GM19043 (cell line): ENCODE results near the gene INPP4B.
A peak's percentile ranks its signal among the peaks of the same experiment; 100 is the strongest.

Experiments used
- ATAC-seq: cut with Tn5 transposase; IDR thresholded peaks from one replicate; pipeline ENCODE4 v1.9.1; 2021; ENCODE audit warnings: low read depth; ENCODE audit not compliant: unreplicated experiment

The INPP4B gene

DNA sequence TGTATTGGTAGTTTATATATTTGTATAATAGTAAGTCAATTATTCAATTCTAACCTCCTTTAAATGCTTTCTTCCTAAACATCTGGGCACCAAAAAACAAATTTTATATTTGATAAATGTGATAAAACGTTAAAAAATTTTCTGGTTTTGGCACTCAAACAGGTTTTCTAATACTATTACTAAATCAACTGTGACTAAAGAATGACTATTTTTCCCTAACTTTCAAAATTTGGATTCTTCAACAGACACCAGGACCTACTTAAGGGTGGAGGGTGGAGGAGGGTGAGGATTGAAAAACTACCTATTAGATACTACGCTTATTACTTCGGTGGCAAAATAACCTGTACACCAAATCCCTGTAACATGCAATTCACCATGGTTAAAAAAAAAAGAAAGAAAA, 654.2 kb downstream of the INPP4B start:
- no peak for ATAC-seq

DNA sequence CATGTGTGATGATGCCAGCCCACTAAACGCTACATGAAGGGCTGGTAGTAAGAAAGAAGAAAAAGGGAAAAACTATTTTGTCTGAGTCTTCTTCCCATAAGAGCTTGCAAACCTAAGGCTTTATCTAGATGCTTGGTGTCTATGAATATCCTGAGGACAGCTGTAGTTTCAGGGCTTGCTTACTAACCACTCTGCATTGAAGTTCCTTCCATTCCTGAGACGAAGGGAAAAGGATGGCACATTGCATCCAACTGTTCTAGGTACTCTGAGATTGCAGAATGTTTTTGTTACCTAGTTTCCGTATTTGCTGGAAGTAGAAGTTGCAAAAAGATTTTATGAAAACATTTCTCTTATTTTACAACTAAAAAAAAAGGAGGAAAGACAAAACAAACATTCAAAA, 665.1 kb downstream of the INPP4B start:
- ATAC-seq: no peak

DNA sequence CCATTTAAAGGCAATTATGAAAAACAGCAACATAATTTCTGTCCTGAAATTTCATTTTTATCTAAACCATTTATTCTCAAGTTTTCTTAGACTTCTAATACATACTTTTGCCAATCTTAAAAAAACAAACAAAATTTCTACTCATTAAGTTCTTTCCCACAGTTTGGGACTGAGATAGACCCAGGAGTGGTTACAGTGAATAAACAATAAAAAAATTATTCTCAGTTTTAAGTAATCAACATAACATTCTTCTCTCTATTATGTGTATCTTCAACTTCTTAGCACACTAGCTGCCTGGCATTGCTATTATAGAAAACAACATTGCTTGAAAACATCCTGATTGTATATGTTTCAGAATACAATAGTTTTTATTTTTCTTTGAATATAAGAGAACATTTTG, 676.9 kb downstream of the INPP4B start:
- no peak for ATAC-seq

- no peak for ATAC-seq
Observed at GRCh38 chr4:142168181-142168580, 677.9 kb downstream of the INPP4B start.

DNA sequence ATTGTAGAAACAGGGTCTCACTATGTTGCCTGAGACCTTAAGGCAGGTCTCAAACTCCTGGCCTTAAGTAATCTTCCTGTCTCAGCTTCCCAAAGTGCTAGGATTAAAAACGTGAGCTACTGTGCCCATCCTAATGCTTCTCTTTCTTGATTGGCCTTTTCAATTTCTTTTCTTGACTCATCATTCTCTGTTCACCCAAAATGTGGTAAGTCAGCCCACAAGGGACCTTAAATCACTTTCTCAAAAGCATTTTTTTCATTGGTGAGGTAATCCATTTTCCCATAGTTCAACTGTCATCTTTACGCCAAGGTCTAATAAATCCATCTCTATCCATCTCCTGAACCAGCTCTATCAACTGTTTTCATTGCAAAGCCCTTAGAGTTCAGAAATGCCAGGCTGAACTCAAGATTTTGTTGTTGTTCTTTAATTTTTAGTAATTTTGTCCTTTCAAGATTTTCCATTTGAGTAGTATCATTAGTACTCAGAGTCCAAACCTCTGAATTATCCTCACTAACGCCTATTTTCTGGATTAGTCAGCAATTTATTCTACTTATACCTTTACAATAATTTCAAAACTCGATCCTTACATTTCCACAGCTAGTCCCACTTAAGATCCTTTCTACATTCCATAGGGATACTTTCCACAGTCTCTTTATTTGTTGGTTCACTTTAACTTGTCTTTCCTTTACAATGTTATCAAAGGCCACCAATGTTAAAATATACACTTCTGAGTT, 681.2 kb downstream of the INPP4B start:
- ATAC-seq: no peak

GRCh38 chr4:142161086-142161485, 685.0 kb downstream of the INPP4B start:
- no peak for ATAC-seq

DNA sequence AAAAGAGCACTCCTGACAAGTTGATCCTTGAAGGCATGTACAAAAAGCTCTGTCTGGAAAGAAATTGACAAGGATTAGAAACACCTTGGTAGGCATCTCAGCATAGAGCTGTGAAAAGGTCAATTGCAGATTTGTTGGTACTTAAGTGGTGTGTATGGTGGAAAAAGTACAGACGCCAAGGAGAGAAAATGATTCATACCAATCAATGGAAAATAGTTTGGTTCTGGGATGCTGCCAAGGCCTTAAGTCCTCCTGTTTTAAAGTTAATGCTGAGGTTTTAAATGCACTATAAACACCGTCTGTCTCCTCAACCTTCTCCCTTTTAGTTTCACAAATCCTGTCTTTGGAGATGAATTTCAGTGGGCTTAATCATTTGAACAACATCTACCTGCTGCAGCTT, 685.6 kb downstream of the INPP4B start:
- ATAC-seq: no peak

DNA sequence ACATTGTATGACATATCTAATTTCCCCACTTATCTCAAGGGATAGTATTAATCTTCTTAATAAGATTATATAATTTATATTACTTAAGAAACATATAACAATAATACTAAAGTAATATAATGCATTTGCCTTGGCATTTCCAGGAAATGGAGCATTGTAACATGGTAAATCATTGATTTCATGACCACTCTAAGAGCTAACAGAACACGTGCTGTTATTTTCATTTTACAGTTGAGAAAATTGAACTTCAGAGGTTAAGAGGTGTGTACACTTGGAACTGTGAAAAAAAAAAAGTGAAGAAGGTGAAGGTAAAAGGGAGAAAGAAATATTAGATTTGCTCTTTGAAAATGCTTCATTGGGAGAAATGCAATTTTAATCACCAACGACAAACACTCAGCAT, 687.1 kb downstream of the INPP4B start:
- ATAC-seq: no peak

DNA sequence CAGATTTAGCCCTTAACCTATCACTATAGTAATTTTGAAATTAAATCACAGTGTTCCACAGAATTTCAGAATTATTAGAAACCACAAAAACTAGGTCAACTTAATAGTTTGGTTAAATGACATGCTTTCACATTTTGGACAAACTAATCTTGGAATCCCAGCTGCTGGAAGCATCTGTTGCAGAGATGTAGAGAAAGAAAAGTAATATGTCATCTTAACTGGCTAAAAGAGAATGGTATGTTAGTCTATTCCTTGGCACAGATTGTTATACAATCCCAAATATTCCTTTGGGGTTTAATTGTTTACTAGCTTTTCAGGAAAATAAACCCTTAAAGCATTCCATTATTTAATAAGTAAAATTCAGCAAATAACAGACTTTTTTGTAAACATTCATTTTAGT, 689.8 kb downstream of the INPP4B start:
- ATAC-seq: no peak

DNA sequence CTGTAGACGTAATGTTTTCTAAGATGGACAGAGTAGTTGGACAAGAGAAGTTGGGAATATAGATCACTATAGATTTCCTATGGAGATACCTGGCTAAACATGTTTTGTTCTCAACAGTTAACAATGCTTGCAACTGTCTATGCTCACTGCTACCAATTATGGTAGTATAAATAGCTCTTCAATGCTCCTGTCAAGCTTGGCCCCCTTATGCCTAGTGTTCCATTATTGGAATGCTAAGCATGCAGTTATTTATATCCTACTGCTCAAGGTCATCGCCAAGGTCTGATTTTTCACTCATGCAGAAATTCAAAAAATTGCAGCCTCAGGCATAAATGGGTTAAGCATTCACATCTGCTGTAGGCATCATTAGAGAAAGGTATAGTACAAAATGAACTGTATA, 690.8 kb downstream of the INPP4B start:
- ATAC-seq: no peak

DNA sequence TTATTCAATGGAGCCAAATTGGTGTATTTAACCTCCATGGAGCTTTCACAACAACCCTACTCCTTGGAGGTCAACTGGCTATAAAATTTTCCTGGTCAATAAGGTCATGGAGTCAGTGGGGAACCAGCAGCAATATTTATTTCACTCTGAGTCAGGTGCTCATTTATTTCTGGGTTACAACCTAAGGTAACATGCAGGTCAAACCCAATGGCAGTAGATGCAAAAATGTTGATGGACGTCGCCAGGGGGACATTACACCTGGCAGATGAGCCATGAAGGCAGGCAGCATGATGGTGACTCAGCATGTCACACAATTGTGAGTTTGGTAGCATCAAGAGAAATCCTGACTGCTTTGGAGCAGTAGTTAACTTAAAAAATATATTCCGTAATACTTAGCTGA, 695.6 kb downstream of the INPP4B start:
- no peak for ATAC-seq

- no peak for ATAC-seq
Observed at GRCh38 chr4:142144813-142145212, 701.3 kb downstream of the INPP4B start.

- no peak for ATAC-seq
Observed at GRCh38 chr4:142142366-142143054, 703.6 kb downstream of the INPP4B start.

DNA sequence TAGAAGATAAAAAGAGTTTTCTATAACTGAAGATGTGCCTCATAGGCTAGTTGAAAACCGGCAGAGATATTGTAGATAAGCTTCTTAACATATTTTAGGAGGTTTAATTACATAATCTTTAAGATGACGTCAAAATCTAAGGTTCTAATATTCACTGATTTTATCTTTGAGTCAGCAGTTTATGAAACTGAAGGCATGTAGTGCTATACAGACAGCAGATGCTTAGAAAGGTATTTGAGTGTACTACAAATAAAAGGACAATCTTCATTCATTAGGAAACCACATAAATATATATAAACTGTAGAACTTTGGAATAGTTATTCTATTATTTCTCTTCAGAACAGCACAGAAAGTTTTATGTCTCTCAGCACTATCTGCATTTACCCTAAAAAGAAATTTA, 704.9 kb downstream of the INPP4B start:
- no peak for ATAC-seq

GRCh38 chr4:142130666-142131065, 715.4 kb downstream of the INPP4B start:
- no peak for ATAC-seq

- ATAC-seq: no peak
Observed at GRCh38 chr4:142129931-142130330, 716.2 kb downstream of the INPP4B start.

DNA sequence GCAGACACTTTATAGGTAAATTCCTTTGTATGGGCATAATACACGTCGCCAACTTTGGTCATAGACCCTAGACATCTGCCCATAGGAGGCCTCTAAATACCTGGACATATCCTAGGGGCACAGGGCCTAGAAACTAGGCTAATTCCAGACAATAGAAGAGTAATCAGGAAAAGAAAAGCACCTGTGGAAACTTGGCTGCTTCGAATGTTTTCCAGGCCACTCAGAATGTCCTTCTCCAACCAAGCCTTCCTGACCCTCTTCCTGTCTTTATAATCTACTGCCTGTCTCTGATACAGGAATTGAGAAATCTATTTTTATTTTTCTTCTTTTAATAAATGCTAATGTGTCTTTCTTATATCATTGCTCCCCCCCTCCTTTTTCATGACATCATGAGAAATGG, 716.6 kb downstream of the INPP4B start:
- no peak for ATAC-seq

GRCh38 chr4:142128529-142128928, 717.6 kb downstream of the INPP4B start:
- ATAC-seq: no peak

- peak; percentile 78 for ATAC-seq
Observed at GRCh38 chr4:142126890-142127497, 719.1 kb downstream of the INPP4B start.

DNA sequence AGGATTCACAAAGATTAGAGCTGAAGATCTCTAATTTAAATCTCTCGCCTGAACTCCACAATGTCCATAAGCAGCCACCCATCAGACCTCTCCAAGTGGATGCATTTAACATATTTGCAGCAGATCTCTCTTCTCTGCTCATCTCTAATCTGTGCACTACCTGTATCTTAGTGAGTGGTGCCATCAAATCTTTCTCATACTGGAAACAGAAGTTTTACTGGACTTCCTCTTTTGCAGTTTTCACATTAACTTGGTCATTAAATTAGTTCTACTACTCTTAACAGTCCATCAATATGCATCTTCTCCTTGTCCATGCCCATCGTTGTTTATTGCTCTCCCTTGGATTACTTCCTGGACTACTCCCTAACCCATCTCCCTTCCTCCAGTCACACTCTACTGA, 721.2 kb downstream of the INPP4B start:
- ATAC-seq: no peak

DNA sequence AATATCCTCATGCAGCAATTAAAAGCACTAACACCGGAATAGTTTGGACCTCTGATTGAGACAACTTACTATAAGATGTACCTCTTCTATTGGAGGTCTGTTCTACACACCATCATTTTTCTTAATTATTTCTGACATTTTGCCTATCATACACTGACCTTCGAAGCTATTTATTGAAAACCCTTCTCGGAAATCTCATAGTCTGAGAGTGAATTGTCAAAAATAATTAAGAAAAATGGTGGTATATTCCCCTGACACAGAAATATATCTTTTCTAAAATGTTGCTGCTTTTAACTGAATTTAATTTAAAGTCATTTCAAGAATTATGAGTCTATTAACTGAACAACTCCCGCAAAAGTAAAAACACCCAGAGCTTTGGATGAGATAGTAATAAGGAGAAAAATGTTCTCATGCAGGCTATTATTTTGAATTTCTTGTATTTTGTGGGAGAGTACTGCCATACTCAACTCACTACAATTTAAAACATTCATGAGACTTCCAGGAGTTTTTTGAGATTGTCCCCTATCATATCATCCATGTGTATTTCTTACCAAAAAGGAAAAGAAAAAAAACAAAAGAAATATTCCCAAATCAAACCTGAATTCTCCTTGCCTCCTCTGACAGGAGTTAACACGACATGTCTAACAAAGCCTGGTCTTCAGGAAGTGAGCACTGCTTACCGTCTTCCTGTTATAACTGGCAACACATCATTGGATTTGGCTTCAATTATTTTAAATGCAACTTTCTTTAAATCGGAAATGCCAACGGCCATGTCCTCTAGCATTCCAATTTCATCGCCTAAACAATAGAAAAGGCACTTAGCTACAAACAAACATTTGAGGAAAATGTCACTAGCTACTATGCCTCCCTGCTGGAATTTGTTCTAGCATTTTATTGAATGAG, 724.4 kb downstream of the INPP4B start:
- no peak for ATAC-seq
